HPDE6-E6E7 (cell line): ENCODE measurements around the gene PANK1.

ENCODE experiments used
- DNase-seq: peaks from one replicate; pipeline ENCODE4 v3.0.0; 2011; ENCODE audit warnings: missing footprints; ENCODE audit errors: extremely low spot score

Gene PANK1

GRCh38 chr10:89535171-89536012 is 109.7 kb downstream of the PANK1 start, which contains the start of gene SLC16A12:
SLC16A12 (minus strand) TSS chr10:89535594; CDS start chr10:89462578, 73,016 bp downstream.
- no peak for DNase-seq

- DNase-seq: no peak
Observed at GRCh38 chr10:89534826-89535166, 110.2 kb downstream of the PANK1 start.
